SK-N-SH (cell line): ENCODE measurements around the gene CDHR4. TPM values are rescaled to one million over a fixed set of nuclear protein-coding genes. Genes with fewer than 3 reads are reported as not detected.
"Not testable (repeated sequence)": the region's sequence is repeated elsewhere in the genome, so short reads cannot be mapped to it uniquely, and the experiment has no call there.

ENCODE experiments used
- CTCF ChIA-PET: fragments of 300-600, 350-600 bp; formaldehyde crosslinking; extraction: SDS; loops from one replicate; lab custom pipeline; 2021; lab: Yijun Ruan, JAX
- POLR2A ChIA-PET: fragments of 350-600 bp; sonication (Branson Sonifier 250); formaldehyde crosslinking; extraction: SDS; loops from one replicate; lab custom pipeline; 2020; ENCODE audit warnings: antibody characterized with exemption, inconsistent platforms; lab: Yijun Ruan, JAX
- DNase-seq: peaks from one replicate; pipeline ENCODE4 v3.0.0; 2012
- H2AFZ ChIP-seq: fragments of 200-600 bp; sonication (generic); 2 replicates; pipeline ENCODE4 v1.8.1; 2016; ENCODE audit warnings: antibody characterized with exemption, mild to moderate bottlenecking, low read depth
- H3F3A ChIP-seq: fragments of 200-600 bp; sonication (generic); replicated peaks from 2 replicates; pipeline ENCODE3; 2016; ENCODE audit warnings: antibody characterized with exemption, mild to moderate bottlenecking; ENCODE audit not compliant: insufficient read depth
- H3K27ac ChIP-seq, 2 experiments: fragments of 200-500 bp in 1 of 2; fragments of 200-600 bp in 1 of 2; sonication (Bioruptor generic) in 1 of 2; sonication (generic), shearing (Covaris generic) in 1 of 2; 2 replicates each; pipeline versions ENCODE4 v1.5.1 to v1.6.1; 2014 to 2016; ENCODE audit warnings: low read depth in 2 of 2, inconsistent platforms in 1 of 2, low read length in 1 of 2, mild to moderate bottlenecking in 1 of 2, mixed read lengths in 1 of 2
- H3K27me3 ChIP-seq: fragments of 200-600 bp; sonication (generic), shearing (Covaris generic); 2 replicates; pipeline ENCODE4 v1.6.1; 2016; ENCODE audit warnings: mixed run types; ENCODE audit not compliant: insufficient read depth
- H3K36me3 ChIP-seq, 2 experiments: fragments of 200-500 bp in 1 of 2; fragments of 200-600 bp in 1 of 2; sonication (Bioruptor generic) in 1 of 2; sonication (generic) in 1 of 2; replicated peaks in 1 of 2; 2 replicates each; pipeline versions ENCODE3 to v1.5.1; 2014 to 2016; ENCODE audit warnings: low read length in 1 of 2, mild to moderate bottlenecking in 1 of 2; ENCODE audit not compliant: insufficient read depth in 2 of 2, control insufficient read depth in 1 of 2
- H3K4me1 ChIP-seq, 2 experiments: fragments of 200-500 bp in 1 of 2; fragments of 200-600 bp in 1 of 2; sonication (Bioruptor generic) in 1 of 2; sonication (generic), shearing (Covaris generic) in 1 of 2; 2 replicates each; pipeline versions ENCODE4 v1.5.1 to v1.6.1; 2014 to 2016; ENCODE audit warnings: low read depth in 1 of 2, low read length in 1 of 2, mixed run types in 1 of 2; ENCODE audit not compliant: insufficient read depth in 2 of 2, control insufficient read depth in 1 of 2
- H3K4me2 ChIP-seq: fragments of 200-600 bp; sonication (generic), shearing (Covaris generic); 2 replicates; pipeline ENCODE4 v1.6.1; 2017; ENCODE audit warnings: mixed run types
- H3K4me3 ChIP-seq, 2 experiments: fragments of 200-500 bp in 1 of 2; fragments of 200-600 bp in 1 of 2; sonication (Bioruptor generic) in 1 of 2; sonication (generic), shearing (Covaris generic) in 1 of 2; 2 replicates each; pipeline versions ENCODE4 v1.5.1 to v1.8.1; 2014 to 2016; ENCODE audit warnings: low read depth in 2 of 2, inconsistent platforms in 1 of 2, low read length in 1 of 2, mild to moderate bottlenecking in 1 of 2, mixed read lengths in 1 of 2, moderate library complexity in 1 of 2
- H3K79me2 ChIP-seq: fragments of 200-600 bp; sonication (generic); 2 replicates; pipeline ENCODE4 v1.8.1; 2017; ENCODE audit warnings: mild to moderate bottlenecking; ENCODE audit not compliant: insufficient read depth
- H3K9ac ChIP-seq: fragments of 200-600 bp; sonication (generic); 2 replicates; pipeline ENCODE4 v1.6.1; 2017; ENCODE audit warnings: mixed run types
- H3K9me2 ChIP-seq: fragments of 200-600 bp; sonication (generic); 2 replicates; pipeline ENCODE4 v1.6.1; 2017; ENCODE audit warnings: mixed run types
- H3K9me3 ChIP-seq: fragments of 200-600 bp; sonication (generic); 2 replicates; pipeline ENCODE4 v1.6.1; 2017; ENCODE audit warnings: mixed run types, mild to moderate bottlenecking, moderate library complexity
- H4K20me1 ChIP-seq: fragments of 200-600 bp; sonication (generic); 2 replicates; pipeline ENCODE4 v1.6.1; 2017; ENCODE audit warnings: mild to moderate bottlenecking, mixed run types; ENCODE audit not compliant: insufficient read depth
- EP300 ChIP-seq, 2 experiments: IDR thresholded peaks; 2 replicates each; pipeline versions ENCODE4 v1.4.0 to v1.6.1; 2012; ENCODE audit warnings: borderline replicate concordance in 1 of 2, low read depth in 1 of 2, low read length in 1 of 2
- FOXM1 ChIP-seq: IDR thresholded peaks from 2 replicates; pipeline ENCODE4 v1.4.0; 2012; ENCODE audit warnings: low read depth, mild to moderate bottlenecking
- JUND ChIP-seq: IDR thresholded peaks from 2 replicates; pipeline ENCODE4 v1.4.0; 2012
- PBX3 ChIP-seq: IDR thresholded peaks from 2 replicates; pipeline ENCODE4; 2012
- REST ChIP-seq: IDR thresholded peaks from 2 replicates; pipeline ENCODE4 v1.6.1; 2012; ENCODE audit warnings: mild to moderate bottlenecking, low read depth, low read length, moderate library complexity
- SMC3 ChIP-seq: IDR thresholded peaks from 2 replicates; pipeline ENCODE4 v1.6.1; 2012; ENCODE audit warnings: low read depth, low read length, improper control_type of control experiment
- TAF1 ChIP-seq: IDR thresholded peaks from 2 replicates; pipeline ENCODE4 v1.6.1; 2012; ENCODE audit warnings: low read depth, mild to moderate bottlenecking, low read length, moderate library complexity, borderline replicate concordance
- TCF12 ChIP-seq: IDR thresholded peaks from 2 replicates; pipeline ENCODE4 v1.4.0; 2012
- YY1 ChIP-seq: IDR thresholded peaks from 2 replicates; pipeline ENCODE4 v1.4.0; 2012; ENCODE audit warnings: low read depth, mild to moderate bottlenecking
- WGBS: methylation state at CpG from one replicate; pipeline ENCODE4 v1.1.6; 2017; ENCODE audit warnings: low lambda C conversion rate; 5-methylcytosine and 5-hydroxymethylcytosine counted together
- polyA plus RNA-seq, 3 experiments: library from polyadenylated mRNA; depleted of rRNA; stranded (reverse); fragments of >200 nt; gene quantifications; 2 replicates each; pipeline ENCODE4 v1.2.3, GENCODE V29; 2012

The CDHR4 gene
- polyA plus RNA-seq, 1 of the 3 experiments (the other 2 are of a cell fraction) = 0.07 TPM

DNA sequence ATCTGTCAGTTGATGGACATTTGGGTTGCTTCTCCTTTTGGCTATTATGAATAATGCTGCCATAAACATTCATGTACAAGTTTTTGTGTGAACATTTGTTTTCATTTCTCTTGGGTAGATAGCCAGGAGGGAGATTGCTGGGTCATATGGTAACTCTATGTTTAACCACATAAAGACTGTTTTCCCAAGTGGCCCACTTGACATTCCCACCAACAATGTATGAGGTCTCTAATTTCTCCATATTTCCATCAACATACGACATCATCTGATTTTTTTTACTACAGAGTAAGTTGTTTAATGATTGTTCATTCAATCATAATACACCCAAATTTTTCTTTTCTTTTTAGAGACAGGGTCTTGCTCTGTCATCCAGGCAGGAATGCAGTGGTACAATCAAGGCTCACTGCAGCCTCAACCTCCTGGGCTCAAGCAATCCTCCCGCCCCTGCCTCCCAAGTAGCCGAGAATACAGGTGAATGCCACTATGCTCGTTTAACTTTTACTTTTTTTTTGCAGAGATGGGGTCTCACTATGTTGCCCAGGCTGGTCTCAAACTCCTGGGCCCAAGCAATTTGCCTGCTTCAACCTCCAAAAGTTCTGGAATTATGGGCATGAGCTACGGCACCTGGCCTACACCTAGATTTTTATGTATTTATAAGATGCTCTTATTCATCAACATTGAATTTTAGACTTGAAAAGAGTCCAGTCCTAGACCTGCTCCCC, 20.2 kb downstream of the CDHR4 start:
- no peak for TF ChIP-seq TAF1
- TF ChIP-seq YY1 = no peak
- no peak for TF ChIP-seq PBX3
- no peak for TF ChIP-seq SMC3
- no peak for TF ChIP-seq FOXM1
- TF ChIP-seq REST = no peak
- no peak for TF ChIP-seq TCF12
- no peak for TF ChIP-seq EP300 (IDR thresholded peaks at IDR 0.05; ENCODE audit: borderline replicate concordance in 1 of 2, low read depth in 1 of 2, low read length in 1 of 2)
- no peak for TF ChIP-seq JUND
- ChIA-PET CTCF (interaction anchor here (0.6 to 1.3 kb wide), 2 partner anchors 24 to 129 kb away, joined by 3 read pairs; partner anchors contain the start of gene INKA1), POLR2A (no interaction called here)
- Histone ChIP-seq H3K4me3 (no peak overlapping the region), H3K27me3 (no peaks in the 10 kb centered on the region), H3K4me1 (peaks cover 0 to 5% of the 10 kb centered on the region in 2 experiments; a peak in 1 of 4 replicates), H3K4me2 (no peak overlapping the region), H3K79me2 (peaks cover 99% of the 10 kb centered on the region), H3K9me2 (no peaks in the 10 kb centered on the region), H2AFZ (no peak overlapping the region), H3K27ac (no peak overlapping the region), H4K20me1 (peaks cover 47% of the 10 kb centered on the region), H3K36me3 (peaks cover 0 to 48% of the 10 kb centered on the region in 2 experiments), H3F3A (peaks cover 7% of the 10 kb centered on the region), H3K9ac (no peak overlapping the region), H3K9me3 (no peaks in the 10 kb centered on the region)
- 95% methylated on average over 5 of the region's 5 CpGs for WGBS
- no peak for DNase-seq

GRCh38 chr3:49776101-49776500, 23.6 kb downstream of the CDHR4 start:
- peaks cover 55% of the 10 kb centered on the region for H4K20me1 ChIP-seq
- H3K27me3 ChIP-seq, POLR2A ChIA-PET, H2AFZ ChIP-seq, H3K9me3 ChIP-seq, H3K27ac ChIP-seq, H3K4me3 ChIP-seq, H3K4me1 ChIP-seq, DNase-seq, H3K9ac ChIP-seq, H3K4me2 ChIP-seq, H3K9me2 ChIP-seq: not testable (repeated sequence)
- CTCF ChIA-PET = interaction anchor here (1.0 to 1.1 kb wide), 2 partner anchors 27 to 236 kb away, joined by 3 to 6 read pairs; partner anchors contain the start of gene INKA1
- H3K36me3 ChIP-seq = peaks cover 0 to 28% of the 10 kb centered on the region in 2 experiments
- H3F3A ChIP-seq = peaks cover 12% of the 10 kb centered on the region
- WGBS = 94% methylated on average over 8 of the region's 8 CpGs
- peaks cover 96% of the 10 kb centered on the region for H3K79me2 ChIP-seq
